Liver (tissue), 3 donors: ENCODE data around the gene MAD2L1.

ENCODE experiments used
- ATF3 ChIP-seq: IDR thresholded peaks from 2 replicates; pipeline ENCODE4 v1.6.1; 2016; ENCODE audit warnings: antibody characterized with exemption
- CTCF ChIP-seq: fragments of 150-350 bp; IDR thresholded peaks from 2 replicates; pipeline ENCODE4 v1.5.1; 2017; ENCODE audit warnings: improper control_type of control experiment, low read depth, low read length; ENCODE audit not compliant: missing input control
- EGR1 ChIP-seq, 2 donors: IDR thresholded peaks; 2 replicates each; pipeline ENCODE4 v1.6.1; 2016 to 2018; ENCODE audit warnings: antibody characterized with exemption in 2 of 2, low read depth in 2 of 2
- HNF4A ChIP-seq, 2 donors: conservative IDR thresholded peaks; 2 replicates each; pipeline ENCODE4 v1.6.1; 2016; ENCODE audit warnings: antibody characterized with exemption in 2 of 2, mild to moderate bottlenecking in 2 of 2
- JUND ChIP-seq, 2 donors: IDR thresholded peaks; 2 replicates each; pipeline ENCODE4 v1.6.1; 2016; ENCODE audit warnings: antibody characterized with exemption in 2 of 2
- RAD21 ChIP-seq, 2 donors: IDR thresholded peaks; 2 replicates each; pipeline ENCODE4 v1.6.1; 2016; ENCODE audit warnings: antibody characterized with exemption in 2 of 2, mild to moderate bottlenecking in 2 of 2
- REST ChIP-seq: IDR thresholded peaks from 2 replicates; pipeline ENCODE4 v1.6.1; 2016; ENCODE audit warnings: antibody characterized with exemption, mild to moderate bottlenecking
- SP1 ChIP-seq: IDR thresholded peaks from 2 replicates; pipeline ENCODE4 v1.6.1; 2018; ENCODE audit warnings: antibody characterized with exemption, mild to moderate bottlenecking
- TAF1 ChIP-seq: conservative IDR thresholded peaks from 2 replicates; pipeline ENCODE4 v1.6.1; 2016; ENCODE audit warnings: antibody characterized with exemption, mild to moderate bottlenecking
- ZBTB33 ChIP-seq: IDR thresholded peaks from 2 replicates; pipeline ENCODE4 v1.6.1; 2016; ENCODE audit warnings: antibody characterized with exemption
- donor health status: healthy.
- donor health status: healthy.

GRCh38 chr4:120018786-120019185, 47.9 kb downstream of the MAD2L1 start:
- TF ChIP-seq REST (no peak), RAD21 (IDR thresholded peaks at IDR 0.05) (no peak), JUND (IDR thresholded peaks at IDR 0.05) (no peak), ATF3 (no peak), CTCF (no peak), HNF4A (conservative IDR thresholded peaks at IDR 0.05) (no peak), SP1 (no peak), TAF1 (no peak), EGR1 (IDR thresholded peaks at IDR 0.05; ENCODE audit: low read depth in 2 of 2) (no peak), ZBTB33 (no peak)
